Peyer's patch (tissue), 4 donors: ENCODE results near the gene CDK5RAP3. TPM values are rescaled to one million over a fixed set of nuclear protein-coding genes. Genes with fewer than 3 reads are reported as not detected.

Experiments used
- DNase-seq, 3 donors: peaks; one replicate each; pipeline ENCODE4 v3.0.0-alpha.2; 2017 to 2019
- H3K27ac ChIP-seq, 4 donors: fragments of 200-600 bp; sonication (generic); one replicate each; pipeline ENCODE4 v1.5.1; 2016 to 2019
- H3K27me3 ChIP-seq, 2 donors: fragments of 200-600 bp; sonication (generic); one replicate each; pipeline ENCODE4 v1.5.1; 2019
- H3K36me3 ChIP-seq, 3 donors: fragments of 200-600 bp; sonication (generic); one replicate each; pipeline ENCODE4 v1.5.1; 2016 to 2019
- H3K4me1 ChIP-seq, 4 donors: fragments of 200-600 bp; sonication (generic); one replicate each; pipeline ENCODE4 v1.5.1; 2016 to 2019
- H3K4me3 ChIP-seq, 4 donors: fragments of 200-600 bp; sonication (generic); 1 replicate in 3 of 4; 2 replicates in 1 of 4; pipeline ENCODE4 v1.5.1; 2016 to 2019; ENCODE audit warnings: mild to moderate bottlenecking in 1 of 4
- H3K9me3 ChIP-seq, 4 donors: fragments of 200-600 bp; sonication (generic); one replicate each; pipeline ENCODE4 v1.5.1; 2016 to 2019; ENCODE audit warnings: mild to moderate bottlenecking in 1 of 4
- CTCF ChIP-seq, 6 experiments: fragments of 450-650 bp in 4 of 6; fragments of 200-600 bp in 2 of 6; sonication (generic) in 1 of 6; IDR thresholded peaks; one replicate each; pipeline ENCODE4 v1.5.1; 2017 to 2019; ENCODE audit warnings: antibody characterized with exemption in 6 of 6, mild to moderate bottlenecking in 3 of 6, moderate library complexity in 1 of 6
- POLR2A ChIP-seq, 2 donors: fragments of 450-650 bp; IDR thresholded peaks; one replicate each; pipeline ENCODE4 v1.5.1; 2017; ENCODE audit warnings: antibody characterized with exemption in 2 of 2, mild to moderate bottlenecking in 2 of 2, moderate library complexity in 2 of 2
- total RNA-seq, 4 donors: library from RNA; depleted of rRNA; stranded (reverse); fragments of >200 nt; gene quantifications; one replicate each; pipeline ENCODE4 v1.1.0, GENCODE V29; 2016

The CDK5RAP3 gene
- total RNA-seq, 4 donors from 2014 or later: 198 to 1,062 (median 553) TPM

- Histone ChIP-seq H3K9me3 (no peaks in the 10 kb centered on the region), H3K4me1 (peaks cover 0 to 39% (median 8%) of the 10 kb centered on the region in 4 donors), H3K27ac (peak overlapping the region; percentile 51 to 96 (median 67)), H3K4me3 (peak overlapping the region in 1 of 4 donors; percentile 63), H3K27me3 (no peaks in the 10 kb centered on the region), H3K36me3 (peaks cover 0 to 28% (median 0%) of the 10 kb centered on the region in 3 donors)
- no peak for DNase-seq
- TF ChIP-seq CTCF (IDR thresholded peaks at IDR 0.05): no peak
- no peak for TF ChIP-seq POLR2A (IDR thresholded peaks at IDR 0.05)
These were observed 20.5 kb upstream of the CDK5RAP3 start for GRCh38 chr17:47950448-47950847.

- Histone ChIP-seq H3K27ac (peak overlapping the region in 3 of 4 donors; percentile 77 to 96 (median 95)), H3K4me3 (peak overlapping the region in 2 of 4 donors; percentile 63 to 70), H3K4me1 (peaks cover 0 to 37% (median 8%) of the 10 kb centered on the region in 4 donors), H3K36me3 (peaks cover 0 to 22% (median 0%) of the 10 kb centered on the region in 3 donors), H3K27me3 (no peaks in the 10 kb centered on the region), H3K9me3 (no peaks in the 10 kb centered on the region)
- DNase-seq: peak in 2 of 3 donors; percentile 88 to 92
- TF ChIP-seq CTCF (IDR thresholded peaks at IDR 0.05): no peak
- peak; percentile 42 to 69 for TF ChIP-seq POLR2A (IDR thresholded peaks at IDR 0.05)
These were observed 18.5 kb upstream of the CDK5RAP3 start for GRCh38 chr17:47952171-47953021.

GRCh38 chr17:47953909-47954308 lies 17.0 kb upstream of the CDK5RAP3 start:
- Histone ChIP-seq H3K36me3 (peaks cover 0 to 22% (median 0%) of the 10 kb centered on the region in 3 donors), H3K27me3 (no peaks in the 10 kb centered on the region), H3K4me1 (peaks cover 0 to 33% (median 8%) of the 10 kb centered on the region in 4 donors), H3K27ac (peak overlapping the region in 3 of 4 donors; percentile 77 to 96 (median 95)), H3K9me3 (no peaks in the 10 kb centered on the region), H3K4me3 (peak overlapping the region in 2 of 4 donors; percentile 63 to 70)
- peak in 1 of 2 donors; percentile 23 for TF ChIP-seq POLR2A (IDR thresholded peaks at IDR 0.05)
- TF ChIP-seq CTCF (IDR thresholded peaks at IDR 0.05): peak in 3 of 6 experiments; percentile 27 to 40 (median 31)
- no peak for DNase-seq

- Histone ChIP-seq H3K36me3 (peaks cover 0 to 19% (median 0%) of the 10 kb centered on the region in 3 donors), H3K4me1 (peaks cover 0 to 20% (median 0%) of the 10 kb centered on the region in 4 donors), H3K27ac (peak overlapping the region in 3 of 4 donors; percentile 77 to 96 (median 95)), H3K27me3 (no peaks in the 10 kb centered on the region), H3K9me3 (no peaks in the 10 kb centered on the region), H3K4me3 (peak overlapping the region in 3 of 4 donors; percentile 40 to 70 (median 63))
- DNase-seq: peak in 2 of 3 donors; percentile 69 to 77
- peak; percentile 66 to 71 for TF ChIP-seq POLR2A (IDR thresholded peaks at IDR 0.05)
- TF ChIP-seq CTCF (IDR thresholded peaks at IDR 0.05): no peak
These were observed 15.1 kb upstream of the CDK5RAP3 start for GRCh38 chr17:47955497-47956461.
